Measurements from ENCODE around the gene PEPD. TPM values are rescaled to one million over a fixed set of nuclear protein-coding genes. Genes with fewer than 3 reads are reported as not detected.

The PEPD gene
- polyA plus RNA-seq, 1 donor from 2014 or later, result 91.1 TPM

DNA sequence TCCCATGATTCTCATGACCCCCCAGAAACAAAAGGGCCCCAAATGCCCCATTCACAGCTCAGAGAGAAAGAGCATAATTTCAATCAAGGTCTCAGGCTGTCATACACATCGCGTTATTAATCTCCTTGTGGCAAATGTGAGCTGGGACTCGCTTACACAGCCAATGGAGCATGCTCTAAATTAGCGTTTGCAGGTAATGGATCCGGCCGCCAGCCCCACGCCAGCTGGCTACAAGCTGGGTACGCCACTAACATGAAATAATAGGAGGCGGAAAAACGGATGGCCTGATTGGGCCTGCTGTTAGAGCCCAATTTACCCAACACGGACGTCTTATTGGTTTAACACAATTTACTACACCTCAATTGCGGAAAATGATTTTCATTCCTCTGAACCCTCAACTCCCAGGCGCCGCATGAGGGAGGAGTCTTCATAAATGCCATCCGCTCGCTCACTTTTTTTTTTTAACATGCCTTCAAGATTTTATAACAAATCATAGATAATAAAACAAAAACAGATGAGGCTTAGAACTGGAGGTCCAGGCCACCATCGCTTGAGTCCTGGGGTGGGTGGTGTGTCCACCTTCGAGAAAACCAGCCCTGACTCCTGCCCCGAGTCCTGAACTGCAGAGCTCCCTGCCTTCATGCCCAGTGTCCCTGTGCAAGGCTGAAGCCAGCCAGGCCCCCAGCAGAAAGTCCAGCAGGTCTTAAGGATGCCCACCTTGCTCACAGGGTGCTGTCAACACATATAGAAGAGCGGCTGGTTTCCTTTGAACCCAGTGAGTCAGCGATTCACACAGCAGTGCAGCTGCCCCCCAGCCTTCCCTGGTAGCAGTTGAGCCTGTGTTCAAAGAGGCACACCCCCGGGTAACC, 62.1 kb downstream of the PEPD start:
- no peak overlapping the region for H3K4me3 Mint-ChIP-seq
- H3K27me3 Mint-ChIP-seq, result no peaks in the 10 kb centered on the region
- no peaks in the 10 kb centered on the region for H3K4me1 Mint-ChIP-seq
- H3K27ac Mint-ChIP-seq, result no peak overlapping the region
- no peaks in the 10 kb centered on the region for H3K9me3 Mint-ChIP-seq
- peaks cover 5% of the 10 kb centered on the region for H3K36me3 Mint-ChIP-seq

GRCh38 chr19:33458807-33459206, 62.8 kb downstream of the PEPD start:
- Mint-ChIP-seq H3K9me3 (no peaks in the 10 kb centered on the region), H3K4me3 (no peak overlapping the region), H3K4me1 (no peaks in the 10 kb centered on the region), H3K27ac (no peak overlapping the region), H3K36me3 (peaks cover 5% of the 10 kb centered on the region), H3K27me3 (no peaks in the 10 kb centered on the region)

DNA sequence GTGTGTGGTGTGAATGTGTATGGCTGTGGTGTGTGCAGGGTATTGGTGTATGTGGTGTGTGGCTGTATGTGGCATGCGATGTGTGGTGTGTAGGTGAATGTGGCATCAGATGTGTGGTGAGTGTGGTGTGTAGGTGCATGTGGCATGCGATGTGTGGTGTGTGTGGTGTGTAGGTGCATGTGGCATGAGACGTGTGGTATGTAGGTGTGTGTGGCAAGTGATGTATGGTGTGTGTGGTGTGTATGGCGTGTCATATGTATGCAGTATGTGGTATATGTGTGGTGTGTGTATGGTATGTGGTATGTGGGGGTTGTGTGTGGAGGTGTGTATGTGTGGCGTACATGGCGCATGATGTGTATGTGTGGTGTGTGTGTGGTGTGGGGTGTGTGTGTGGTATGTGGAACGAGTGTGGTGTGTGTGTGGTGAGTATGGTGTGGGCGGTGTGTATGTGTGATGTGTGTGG, 63.4 kb downstream of the PEPD start:
- H3K27me3 Mint-ChIP-seq, result no peaks in the 10 kb centered on the region
- peaks cover 5% of the 10 kb centered on the region for H3K36me3 Mint-ChIP-seq
- H3K4me1 Mint-ChIP-seq, result no peaks in the 10 kb centered on the region
- H3K4me3 Mint-ChIP-seq, result no peak overlapping the region
- H3K27ac Mint-ChIP-seq, result no peak overlapping the region
- H3K9me3 Mint-ChIP-seq, result no peaks in the 10 kb centered on the region

DNA sequence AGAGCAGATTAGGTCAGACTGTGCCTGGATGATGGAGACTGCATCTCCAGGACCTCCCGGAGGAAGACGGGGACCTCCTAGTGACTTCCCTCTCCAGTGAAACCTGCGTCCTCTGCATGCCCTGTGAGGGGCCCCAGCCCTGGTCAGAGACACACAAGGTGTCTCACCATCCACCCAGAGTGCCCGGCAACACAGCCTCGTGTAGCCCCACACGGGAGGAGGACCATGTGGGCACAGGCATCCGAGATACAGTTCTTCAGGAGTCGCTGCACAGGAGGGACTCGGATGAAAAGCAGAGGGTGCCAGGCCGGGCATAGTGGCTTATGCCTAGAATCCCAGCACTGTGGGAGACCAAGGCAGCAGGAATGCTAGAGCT, 64.8 kb downstream of the PEPD start:
- Mint-ChIP-seq H3K27ac (no peak overlapping the region), H3K9me3 (no peaks in the 10 kb centered on the region), H3K4me1 (no peaks in the 10 kb centered on the region), H3K36me3 (peaks cover 8% of the 10 kb centered on the region), H3K27me3 (no peaks in the 10 kb centered on the region), H3K4me3 (no peak overlapping the region)

DNA sequence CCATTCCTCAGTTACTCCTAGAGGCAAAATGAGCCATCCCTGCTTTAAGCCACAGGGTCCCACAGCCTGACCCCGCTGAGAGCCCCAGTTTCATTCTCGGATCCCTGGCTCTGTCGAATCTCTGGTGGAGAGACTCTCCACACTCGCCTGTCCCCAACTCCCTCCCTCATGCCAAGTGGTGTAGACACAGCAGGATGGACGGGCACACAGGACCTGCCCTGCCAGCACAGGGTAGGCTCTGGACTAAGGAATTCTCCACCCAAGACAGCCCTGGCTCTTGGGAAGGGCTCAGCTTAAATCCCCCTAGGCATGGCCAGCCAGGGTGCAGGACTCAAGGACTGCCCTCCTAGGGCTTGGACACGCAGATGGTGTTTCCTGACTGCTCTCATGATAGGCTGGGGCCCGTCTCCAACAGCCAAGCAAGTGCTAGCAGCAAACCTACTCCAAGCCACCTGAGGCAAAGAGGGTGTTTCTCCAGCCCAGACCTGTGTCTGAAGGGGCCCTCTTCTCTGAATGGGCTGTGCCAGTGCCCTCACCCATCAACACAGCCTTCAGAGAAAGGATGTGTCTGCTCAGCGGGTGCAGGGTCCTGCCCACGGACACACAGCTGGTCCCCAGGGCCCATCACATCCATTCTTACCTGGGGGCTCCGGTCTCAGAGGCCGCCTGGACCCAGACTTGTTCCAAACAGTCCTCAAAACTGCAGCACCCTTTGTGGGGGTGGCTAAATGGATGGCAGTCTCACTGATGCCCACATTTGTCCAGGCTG, 65.3 kb downstream of the PEPD start:
- no peaks in the 10 kb centered on the region for H3K9me3 Mint-ChIP-seq
- H3K4me1 Mint-ChIP-seq, result no peaks in the 10 kb centered on the region
- no peak overlapping the region for H3K27ac Mint-ChIP-seq
- H3K4me3 Mint-ChIP-seq, result no peak overlapping the region
- peaks cover 8% of the 10 kb centered on the region for H3K36me3 Mint-ChIP-seq
- no peaks in the 10 kb centered on the region for H3K27me3 Mint-ChIP-seq

DNA sequence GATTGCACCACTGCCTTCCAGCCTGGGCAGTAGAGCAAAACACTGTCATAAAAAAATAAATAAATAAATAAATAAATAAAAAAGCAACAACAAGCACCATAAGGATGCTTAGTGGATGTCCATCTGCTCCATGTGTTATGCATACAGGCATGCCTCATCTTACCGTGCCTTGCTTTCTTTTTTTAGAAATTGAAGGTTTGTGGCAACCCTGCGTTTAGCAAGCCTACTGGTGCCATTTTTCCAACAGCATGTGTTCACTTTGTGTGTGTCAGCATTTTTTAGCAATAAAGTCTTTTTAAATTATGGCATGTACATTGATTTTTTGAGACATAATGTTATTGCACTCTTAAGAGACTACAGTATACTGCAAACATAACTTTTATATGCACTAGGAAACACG, 68.3 kb downstream of the PEPD start:
- Mint-ChIP-seq H3K27ac (no peak overlapping the region), H3K9me3 (no peaks in the 10 kb centered on the region), H3K4me3 (no peak overlapping the region), H3K4me1 (no peaks in the 10 kb centered on the region), H3K27me3 (no peaks in the 10 kb centered on the region), H3K36me3 (peaks cover 4% of the 10 kb centered on the region)

DNA sequence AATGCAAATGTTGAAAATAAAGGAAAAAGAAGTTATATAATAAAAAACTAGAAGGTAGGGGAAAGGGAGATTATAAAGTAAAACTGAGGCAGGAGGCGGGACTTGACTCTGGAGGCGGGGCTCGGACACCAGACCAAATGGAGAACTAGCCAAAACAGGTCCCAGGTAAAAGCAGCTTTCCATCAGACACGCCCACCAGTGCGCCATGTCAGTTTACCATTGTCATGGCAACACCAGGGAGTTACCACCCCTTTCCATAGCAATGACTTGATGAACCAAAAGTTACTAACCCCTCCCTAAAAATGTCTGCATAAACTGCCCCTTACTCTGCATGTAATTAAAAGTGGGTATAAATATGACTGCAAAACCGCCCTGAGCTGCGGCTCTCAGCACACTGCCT, 70.9 kb downstream of the PEPD start:
- H3K27ac Mint-ChIP-seq, result no peak overlapping the region
- no peaks in the 10 kb centered on the region for H3K9me3 Mint-ChIP-seq
- H3K4me3 Mint-ChIP-seq, result no peak overlapping the region
- no peaks in the 10 kb centered on the region for H3K4me1 Mint-ChIP-seq
- H3K27me3 Mint-ChIP-seq, result no peaks in the 10 kb centered on the region
- peaks cover 4% of the 10 kb centered on the region for H3K36me3 Mint-ChIP-seq

GRCh38 chr19:33449799-33450198, 71.8 kb downstream of the PEPD start:
- H3K27ac Mint-ChIP-seq, result no peak overlapping the region

DNA sequence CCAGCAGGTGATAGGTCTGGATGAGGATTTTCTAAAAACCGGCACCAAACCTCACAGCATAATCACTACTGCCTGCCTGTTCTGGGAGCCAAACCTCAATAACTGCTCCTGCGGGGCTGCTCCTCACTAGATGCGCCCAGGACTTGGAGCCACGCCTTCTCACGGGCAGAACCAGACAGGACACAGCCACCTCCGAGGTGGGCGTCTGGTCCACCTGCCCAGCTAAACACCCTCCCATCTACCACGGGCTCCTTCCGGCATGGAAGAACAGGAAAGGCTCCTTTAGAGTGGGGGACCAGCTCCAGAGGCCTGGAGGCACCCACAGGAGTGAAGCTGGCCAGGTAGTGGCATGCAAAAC, 73.5 kb downstream of the PEPD start:
- no peaks in the 10 kb centered on the region for H3K9me3 Mint-ChIP-seq
- H3K36me3 Mint-ChIP-seq, result peaks cover 4% of the 10 kb centered on the region
- H3K4me1 Mint-ChIP-seq, result no peaks in the 10 kb centered on the region
- H3K27ac Mint-ChIP-seq, result no peak overlapping the region
- H3K27me3 Mint-ChIP-seq, result no peaks in the 10 kb centered on the region
- H3K4me3 Mint-ChIP-seq, result no peak overlapping the region

More at GRCh38 chr19:33449799-33450198, 71.8 kb downstream of the PEPD start:
- Mint-ChIP-seq H3K36me3 (peaks cover 4% of the 10 kb centered on the region), H3K9me3 (no peaks in the 10 kb centered on the region), H3K4me1 (no peaks in the 10 kb centered on the region), H3K4me3 (no peak overlapping the region), H3K27me3 (no peaks in the 10 kb centered on the region)

DNA sequence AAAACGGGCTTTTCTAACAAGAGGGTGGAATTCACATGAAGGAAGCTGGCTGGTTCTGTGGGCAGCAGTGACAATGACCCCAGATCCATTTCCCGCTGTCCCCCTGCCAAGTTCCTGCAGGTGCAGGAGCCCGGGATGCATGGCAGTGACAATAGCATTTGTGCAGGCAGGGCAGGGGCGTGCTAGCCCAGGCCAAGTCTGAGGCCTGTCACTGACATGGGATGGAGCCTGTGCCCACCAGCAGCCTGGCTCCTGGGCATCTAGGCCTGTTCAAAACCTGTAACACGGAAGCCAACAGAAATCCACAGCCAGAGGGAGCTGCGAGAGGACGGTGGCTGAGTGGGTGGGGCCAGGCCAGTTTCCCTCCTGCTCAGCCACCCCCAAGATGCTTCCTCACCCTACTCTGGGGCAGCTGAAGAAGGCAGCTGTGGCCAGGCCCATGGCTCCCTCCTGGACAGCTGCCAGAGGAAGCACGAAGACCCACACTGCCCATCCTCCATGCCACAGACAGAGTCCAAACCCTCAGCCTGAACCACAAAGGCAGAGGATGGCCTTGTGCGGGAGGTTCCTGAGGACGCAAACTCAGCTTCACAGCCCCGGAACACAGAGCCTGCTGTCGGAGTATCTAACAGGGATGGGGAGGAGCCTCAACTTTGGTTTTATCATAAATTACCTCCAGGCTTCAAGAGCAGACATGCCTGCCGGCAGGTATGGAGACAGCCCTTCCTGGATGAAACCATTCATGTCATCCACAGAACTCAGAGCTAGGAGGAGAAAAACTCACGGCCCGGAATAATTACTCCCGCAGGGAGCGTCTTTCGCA, 74.0 kb downstream of the PEPD start:
- Mint-ChIP-seq H3K27ac (no peak overlapping the region), H3K4me1 (no peaks in the 10 kb centered on the region)

GRCh38 chr19:33446330-33447293, 75.0 kb downstream of the PEPD start:
- Mint-ChIP-seq H3K4me1 (no peaks in the 10 kb centered on the region), H3K9me3 (no peaks in the 10 kb centered on the region), H3K4me3 (no peak overlapping the region), H3K27me3 (no peaks in the 10 kb centered on the region), H3K36me3 (peaks cover 2% of the 10 kb centered on the region), H3K27ac (no peak overlapping the region)

More for the DNA sequence above, 74.0 kb downstream of the PEPD start:
- Mint-ChIP-seq H3K4me3 (no peak overlapping the region), H3K27me3 (no peaks in the 10 kb centered on the region), H3K36me3 (peaks cover 2% of the 10 kb centered on the region), H3K9me3 (no peaks in the 10 kb centered on the region)

DNA sequence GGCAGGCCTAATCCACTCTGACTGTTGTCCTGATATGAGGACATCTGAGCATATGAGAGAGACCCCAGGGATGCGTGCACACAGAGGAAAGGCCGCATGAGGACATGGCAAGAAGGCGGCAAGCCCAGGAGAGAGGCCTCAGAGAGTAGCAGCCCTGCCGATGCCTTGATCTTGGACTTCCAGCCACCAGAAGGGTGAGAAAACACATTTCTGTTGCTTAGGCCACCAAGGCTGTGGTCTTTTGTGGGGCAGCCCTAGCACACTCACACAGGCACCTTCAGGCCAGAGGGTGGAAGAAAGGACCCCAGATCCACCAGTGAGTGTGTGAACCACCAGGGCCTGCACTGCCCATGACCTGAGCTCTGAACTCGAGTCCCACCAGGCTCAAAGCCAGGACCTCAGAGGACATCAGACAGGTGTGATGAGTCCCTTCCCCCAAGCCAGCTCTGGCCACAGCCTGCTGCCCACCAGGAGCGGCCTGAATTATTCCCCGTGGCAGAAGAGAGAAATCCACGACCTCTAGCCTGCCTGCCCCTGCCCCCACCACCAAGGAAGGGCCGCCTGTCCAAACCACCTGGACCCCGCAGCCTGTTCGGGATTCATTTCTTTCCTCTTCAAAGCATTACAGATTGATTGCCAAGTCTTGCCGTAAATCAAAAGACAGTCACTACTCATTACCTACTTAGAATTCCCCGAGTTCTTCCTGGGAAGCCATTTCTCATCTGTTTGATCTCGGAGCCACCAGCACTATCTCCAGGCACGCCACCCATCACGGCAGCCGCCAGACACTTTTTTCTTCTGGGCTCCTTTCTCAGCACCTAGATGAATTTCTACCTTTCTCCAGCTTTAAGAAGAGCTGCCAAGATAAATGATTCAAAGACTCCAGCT, 75.9 kb downstream of the PEPD start:
- Mint-ChIP-seq H3K27ac (no peak overlapping the region), H3K36me3 (peaks cover 2% of the 10 kb centered on the region)

GRCh38 chr19:33444562-33445441, 76.8 kb downstream of the PEPD start:
- Mint-ChIP-seq H3K36me3 (peaks cover 3% of the 10 kb centered on the region), H3K27ac (peak overlapping the region in 1 of 3 donors; percentile 62), H3K27me3 (no peaks in the 10 kb centered on the region), H3K4me1 (no peaks in the 10 kb centered on the region), H3K4me3 (no peak overlapping the region), H3K9me3 (no peaks in the 10 kb centered on the region)

More for the DNA sequence above, 75.9 kb downstream of the PEPD start:
- Mint-ChIP-seq H3K4me1 (no peaks in the 10 kb centered on the region), H3K4me3 (no peak overlapping the region), H3K9me3 (no peaks in the 10 kb centered on the region), H3K27me3 (no peaks in the 10 kb centered on the region)

Measured in IgD-negative memory B cell (primary cell).